Type B pancreatic cell (in vitro differentiated cells): ENCODE data around the gene LARP4B. TPM values are rescaled to one million over a fixed set of nuclear protein-coding genes. Genes with fewer than 3 reads are reported as not detected.
"Not testable (repeated sequence)": the region's sequence is repeated elsewhere in the genome, so short reads cannot be mapped to it uniquely, and the experiment has no call there.

ENCODE experiments used
- DNase-seq: peaks from one replicate; pipeline ENCODE4 v3.0.0; 2021; ENCODE audit warnings: mixed read lengths; ENCODE audit not compliant: unreplicated experiment; ENCODE audit errors: extremely low spot score
- H3K27ac Mint-ChIP-seq: 2 replicates; pipeline ENCODE4 v1.8.0; 2021; ENCODE audit warnings: mild to moderate bottlenecking, mixed read lengths
- H3K27me3 Mint-ChIP-seq: 2 replicates; pipeline ENCODE4 v1.8.0; 2021; ENCODE audit warnings: mixed read lengths
- H3K36me3 Mint-ChIP-seq: 2 replicates; pipeline ENCODE4 v1.8.0; 2021; ENCODE audit warnings: mixed read lengths
- H3K4me1 Mint-ChIP-seq: one replicate; pipeline ENCODE4 v1.8.0; 2021; ENCODE audit warnings: mixed read lengths; ENCODE audit not compliant: unreplicated experiment
- H3K4me3 Mint-ChIP-seq: 2 replicates; pipeline ENCODE4 v1.8.0; 2021; ENCODE audit warnings: mild to moderate bottlenecking, mixed read lengths
- H3K9me3 Mint-ChIP-seq: 2 replicates; pipeline ENCODE4 v1.8.0; 2021; ENCODE audit warnings: mixed read lengths
- CTCF ChIP-seq: fragments of 200-600 bp; sonication (generic); conservative IDR thresholded peaks from 2 replicates; pipeline ENCODE4 v1.5.0; 2021; ENCODE audit warnings: antibody characterized with exemption, mild to moderate bottlenecking
- total RNA-seq: library from RNA; stranded (reverse); gene quantifications from 2 replicates; pipeline ENCODE4 v1.2.1, GENCODE V29; 2021; ENCODE audit warnings: low replicate concordance

LARP4B gene
- total RNA-seq, 1 donor from 2014 or later = 82.1 TPM

- no peak for TF ChIP-seq CTCF
- H3K27ac Mint-ChIP-seq = no peak overlapping the region
Observed at GRCh38 chr10:938941-939678, 7.6 kb upstream of the LARP4B start.

GRCh38 chr10:934746-935406 lies 3.4 kb upstream of the LARP4B start:
- Mint-ChIP-seq H3K9me3 (no peaks in the 10 kb centered on the region), H3K27me3 (no peaks in the 10 kb centered on the region), H3K36me3 (no peaks in the 10 kb centered on the region), H3K27ac (peak overlapping the region; percentile 53), H3K4me3 (no peak overlapping the region), H3K4me1 (peaks cover 18% of the 10 kb centered on the region)
- peak; percentile 13 for DNase-seq
- TF ChIP-seq CTCF = no peak

More at GRCh38 chr10:938941-939678, 7.6 kb upstream of the LARP4B start:
- Mint-ChIP-seq H3K27me3 (no peaks in the 10 kb centered on the region), H3K36me3 (no peaks in the 10 kb centered on the region), H3K4me1 (peaks cover 8% of the 10 kb centered on the region), H3K4me3 (no peak overlapping the region), H3K9me3 (no peaks in the 10 kb centered on the region)
- no peak for DNase-seq

- H3K27ac Mint-ChIP-seq = peak overlapping the region; percentile 53
- not testable (repeated sequence) for H3K9me3 Mint-ChIP-seq, H3K27me3 Mint-ChIP-seq, DNase-seq, H3K36me3 Mint-ChIP-seq
- H3K4me1 Mint-ChIP-seq = peaks cover 24% of the 10 kb centered on the region
- peak overlapping the region; percentile 70 for H3K4me3 Mint-ChIP-seq
Observed at GRCh38 chr10:934165-934564, 2.7 kb upstream of the LARP4B start.

GRCh38 chr10:932589-932988 lies 1.1 kb upstream of the LARP4B start:
- Mint-ChIP-seq H3K4me1 (peaks cover 31% of the 10 kb centered on the region), H3K36me3 (no peaks in the 10 kb centered on the region), H3K4me3 (peak overlapping the region; percentile 84), H3K9me3 (no peaks in the 10 kb centered on the region), H3K27me3 (no peaks in the 10 kb centered on the region), H3K27ac (peak overlapping the region; percentile 85)
- no peak for TF ChIP-seq CTCF
- DNase-seq = no peak

GRCh38 chr10:930625-931325 lies 730 bp downstream of the LARP4B start:
- no peaks in the 10 kb centered on the region for H3K9me3 Mint-ChIP-seq
- DNase-seq = no peak
- peaks cover 5% of the 10 kb centered on the region for H3K36me3 Mint-ChIP-seq
- peak overlapping the region; percentile 96 for H3K27ac Mint-ChIP-seq
- H3K27me3 Mint-ChIP-seq = no peaks in the 10 kb centered on the region
- H3K4me1 Mint-ChIP-seq = peaks cover 44% of the 10 kb centered on the region
- peak overlapping the region; percentile 95 for H3K4me3 Mint-ChIP-seq
- peak; percentile 16 for TF ChIP-seq CTCF
